ENCODE results near the gene FADD.
"Not testable (repeated sequence)": the region's sequence is repeated elsewhere in the genome, so short reads cannot be mapped to it uniquely, and the experiment has no call there.

The FADD gene

DNA sequence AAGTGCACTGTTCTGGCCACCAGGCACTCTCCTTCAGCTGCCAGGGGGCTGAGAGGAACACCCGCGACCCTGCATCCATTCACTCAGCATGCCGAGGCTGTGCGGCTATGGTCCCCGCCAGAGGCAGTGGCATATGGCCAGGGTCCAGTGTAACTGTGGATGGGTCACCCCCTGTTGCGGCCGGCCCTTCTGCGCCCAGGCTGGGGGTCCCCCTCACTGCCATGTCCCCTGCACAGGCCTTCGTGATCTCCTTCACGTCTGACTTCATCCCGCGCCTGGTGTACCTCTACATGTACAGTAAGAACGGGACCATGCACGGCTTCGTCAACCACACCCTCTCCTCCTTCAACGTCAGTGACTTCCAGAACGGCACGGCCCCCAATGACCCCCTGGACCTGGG is 20.8 kb upstream of the FADD start:
- DNase-seq, result no peak

- no peak for DNase-seq
Observed at GRCh38 chr11:70183032-70183431, 20.1 kb upstream of the FADD start.

- no peak for DNase-seq
Observed at GRCh38 chr11:70183483-70184176, 19.5 kb upstream of the FADD start.

DNA sequence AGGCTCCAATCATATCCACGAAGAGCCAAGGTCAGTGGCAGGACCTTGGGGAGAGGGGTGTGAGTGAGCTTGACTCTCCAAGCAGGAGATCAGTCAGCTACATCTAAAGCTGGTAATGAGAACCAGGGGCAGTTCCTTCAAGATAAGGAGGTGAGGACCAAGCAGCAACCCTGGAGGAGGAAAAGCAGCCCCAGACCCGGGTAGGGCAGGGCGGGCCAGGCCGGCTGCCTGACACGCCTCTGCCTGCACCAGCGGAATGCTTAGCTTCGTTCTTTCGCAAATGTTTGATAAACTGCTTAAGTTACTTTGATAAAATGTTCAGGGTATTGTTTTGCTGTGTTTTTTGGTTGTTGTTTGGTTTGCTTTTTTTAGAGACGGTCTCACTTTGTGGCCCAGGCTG is 18.7 kb upstream of the FADD start:
- DNase-seq, result no peak

- DNase-seq, result no peak
Observed at GRCh38 chr11:70185348-70186055, 17.6 kb upstream of the FADD start.

DNA sequence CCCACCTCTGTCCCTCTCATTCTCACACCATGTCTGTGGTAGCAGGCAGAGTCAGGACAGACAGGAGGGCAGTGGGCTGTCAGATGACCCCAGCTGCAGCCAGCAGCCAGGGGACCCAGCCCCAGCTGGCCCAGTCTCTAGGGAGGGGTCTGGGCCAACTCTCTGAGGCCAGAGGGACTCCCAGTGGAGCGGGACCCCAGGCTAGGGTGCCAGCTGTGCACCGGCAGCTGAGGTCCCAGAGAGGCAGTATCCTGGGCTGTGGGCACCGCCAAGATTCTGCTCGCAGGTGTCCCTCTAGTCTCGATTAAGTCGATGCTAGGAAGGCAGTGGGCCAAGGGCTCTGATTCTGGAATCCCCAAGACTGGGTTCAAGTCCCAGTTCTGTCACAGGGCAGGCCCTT is 16.7 kb upstream of the FADD start:
- no peak for DNase-seq

DNA sequence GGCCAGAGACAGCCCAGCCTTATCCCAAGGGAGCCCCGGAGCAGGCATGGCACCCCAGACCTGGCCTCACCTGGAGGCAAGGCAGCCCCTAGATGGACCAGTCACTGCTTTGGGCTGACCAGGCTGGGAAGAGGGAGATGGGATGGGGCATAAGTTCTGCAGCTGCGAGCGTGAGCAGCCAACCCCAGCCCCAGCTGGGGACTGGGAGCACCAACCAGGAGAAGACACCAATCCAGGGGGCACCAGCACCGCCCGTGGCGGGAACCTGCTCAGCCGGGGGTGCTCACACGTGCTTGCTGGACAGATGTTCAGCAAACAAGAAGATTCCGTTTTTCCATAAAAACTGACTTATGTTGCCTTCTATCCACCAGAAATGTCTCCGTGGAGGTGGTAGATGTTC is 16.2 kb upstream of the FADD start:
- DNase-seq, result no peak

- no peak for DNase-seq
Observed at GRCh38 chr11:70187771-70188170, 15.3 kb upstream of the FADD start.

GRCh38 chr11:70189622-70190021 is 13.5 kb upstream of the FADD start:
- DNase-seq, result no peak

DNA sequence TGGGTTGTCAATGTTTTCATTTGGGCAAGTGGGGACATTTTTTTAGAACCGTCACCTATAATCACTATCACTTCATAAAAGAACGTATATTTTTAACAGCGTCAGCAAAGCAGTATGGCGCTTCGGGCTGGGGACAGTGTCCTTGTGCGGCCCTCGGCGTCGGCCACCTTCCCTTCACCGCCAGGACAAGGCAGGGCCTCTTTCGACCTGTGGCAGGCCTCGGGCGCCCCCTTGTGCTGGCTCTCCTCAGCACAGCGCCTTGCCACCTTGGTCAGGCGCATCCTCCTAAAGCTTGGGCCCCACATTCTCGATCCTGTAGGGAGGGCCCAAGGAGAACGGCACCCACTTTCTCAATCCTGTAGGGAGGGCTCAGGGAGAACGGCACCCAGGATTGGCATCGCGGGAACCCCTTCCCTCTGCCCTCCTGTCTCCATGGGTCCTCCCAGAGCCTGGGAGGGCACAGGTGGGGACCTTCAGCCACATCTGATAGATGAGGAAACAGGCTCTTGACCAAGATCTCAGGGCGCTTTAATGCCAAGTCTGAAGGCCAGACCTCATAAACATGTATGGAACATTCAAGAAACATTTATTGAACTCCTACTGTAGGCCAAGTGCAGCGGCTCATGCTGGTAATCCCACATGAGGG is 11.5 kb upstream of the FADD start:
- peak; percentile 21 for DNase-seq

DNA sequence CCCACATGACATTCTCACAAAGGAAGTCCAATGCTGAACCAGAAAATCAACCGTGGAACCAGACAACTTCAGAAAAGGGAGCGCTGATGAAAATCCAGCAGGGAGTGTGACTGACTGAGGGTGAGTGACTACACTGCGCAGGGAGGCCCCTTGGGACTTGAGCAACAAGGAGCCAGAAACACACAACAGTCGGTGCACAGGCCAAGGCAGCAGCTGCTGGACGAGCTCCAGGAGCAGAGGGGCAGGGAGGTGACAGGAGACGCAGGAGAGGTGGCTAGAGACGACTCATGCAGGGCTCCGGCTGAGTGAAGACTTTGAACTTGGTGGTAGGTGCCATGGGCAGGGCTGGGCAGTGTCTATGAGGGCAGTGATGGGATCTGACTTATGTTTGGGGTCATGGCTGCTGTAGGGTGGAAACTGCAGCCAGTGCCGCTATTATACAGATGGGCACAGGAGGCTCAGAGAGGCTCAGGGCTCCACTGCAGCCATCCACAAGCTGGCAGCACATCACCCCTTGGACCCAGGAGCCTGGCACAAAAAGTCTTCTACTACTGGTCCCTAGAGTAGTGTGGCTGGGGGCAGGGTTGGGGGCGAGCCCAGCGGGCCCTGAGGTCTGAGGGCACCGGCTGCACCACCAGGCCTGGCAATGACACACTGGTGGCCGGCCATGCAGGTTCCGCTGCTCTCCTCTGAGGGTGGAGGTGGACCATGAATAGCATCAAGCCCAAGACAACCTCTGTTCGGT is 10.3 kb upstream of the FADD start:
- no peak for DNase-seq

GRCh38 chr11:70193411-70194292 is 9.4 kb upstream of the FADD start:
- no peak for DNase-seq

DNA sequence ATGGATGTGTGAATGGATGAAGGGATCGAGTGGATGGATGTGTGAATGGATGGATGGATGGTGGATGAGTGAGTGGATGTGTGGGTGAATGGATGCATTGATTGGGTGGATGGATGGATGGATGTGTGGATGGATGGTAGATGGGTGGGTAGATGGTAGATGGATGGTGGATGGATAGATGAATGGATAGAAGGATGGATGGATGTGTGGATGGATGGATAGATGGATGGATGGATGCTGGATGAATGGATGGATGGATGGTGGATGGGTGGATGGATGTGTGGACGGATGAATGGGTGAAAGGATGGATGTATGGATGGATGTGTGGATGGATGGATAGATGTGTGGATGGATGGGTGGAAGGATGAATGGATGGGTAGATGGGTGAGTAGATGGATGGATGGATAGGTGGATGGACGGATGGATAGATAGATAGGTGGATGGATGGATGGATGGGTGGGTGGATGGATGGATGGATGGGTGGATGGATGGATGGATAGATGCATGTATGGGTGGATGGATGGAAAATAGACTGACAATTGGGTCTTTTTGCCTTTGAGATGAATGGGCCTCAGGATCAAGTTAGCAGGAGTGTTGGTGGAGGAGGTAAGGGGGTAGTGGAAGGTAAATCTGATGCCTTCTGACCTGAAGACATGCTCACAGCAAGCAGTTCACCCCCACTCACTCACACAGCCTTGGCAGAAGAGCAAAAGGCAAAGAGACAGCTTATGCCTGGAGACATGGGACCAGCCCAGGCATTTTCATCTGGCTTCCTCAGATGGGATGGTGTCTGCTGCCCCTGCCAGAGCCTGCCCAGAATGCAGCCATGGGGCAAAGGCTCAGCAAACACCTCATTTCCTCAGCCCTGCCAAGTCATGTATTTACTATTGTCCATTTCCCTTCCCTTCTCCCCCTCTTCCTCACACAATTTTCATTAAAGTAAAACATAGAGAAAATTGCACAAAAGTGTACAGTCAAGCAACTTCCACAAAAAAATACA is 8.0 kb upstream of the FADD start:
- DNase-seq, result no peak

DNA sequence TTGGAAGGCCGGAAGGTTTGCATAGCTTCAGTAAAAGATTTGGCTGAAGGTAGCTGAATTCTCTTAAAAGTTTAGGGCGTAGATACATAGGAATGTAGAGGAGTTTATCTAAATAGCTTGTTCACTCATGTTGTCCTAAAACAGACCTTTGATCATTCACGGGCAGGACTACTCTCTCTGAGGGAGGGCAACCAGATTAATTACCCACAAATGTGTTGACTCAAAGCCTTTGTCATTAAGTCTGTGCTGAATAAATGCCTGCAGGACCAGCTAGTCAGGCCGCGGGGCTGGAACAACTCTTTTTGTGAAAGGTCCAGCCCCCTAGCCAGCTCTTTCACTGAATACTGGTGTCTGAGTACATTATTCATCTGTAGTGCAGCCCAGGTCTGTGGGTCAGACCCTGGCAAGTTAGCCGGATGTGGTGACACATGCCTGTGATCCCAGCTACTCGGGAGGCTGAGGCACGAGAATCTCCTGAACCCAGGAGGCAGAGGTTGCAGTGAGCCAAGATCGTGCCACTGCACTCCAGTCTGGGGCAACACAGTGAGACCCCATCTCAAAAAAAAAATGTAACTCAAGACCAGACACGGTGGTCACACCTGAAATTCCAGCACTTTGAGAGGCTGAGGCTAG is 2.8 kb upstream of the FADD start:
- DNase-seq, result no peak

- not testable (repeated sequence) for DNase-seq
Observed at GRCh38 chr11:70201047-70201446, 2.0 kb upstream of the FADD start.

- no peak for DNase-seq
Observed at GRCh38 chr11:70201882-70202861, 924 bp upstream of the FADD start.

GRCh38 chr11:70203751-70204465 is 812 bp downstream of the FADD start:
- DNase-seq, result peak; percentile 78

GRCh38 chr11:70204466-70204799 is 1.3 kb downstream of the FADD start:
- DNase-seq, result no peak
